Esophagus muscularis mucosa (tissue), 4 donors: Measurements from ENCODE around the gene LMAN2L. TPM values are rescaled to one million over a fixed set of nuclear protein-coding genes. Genes with fewer than 3 reads are reported as not detected.

ENCODE experiments used
- DNase-seq: peaks from one replicate; pipeline ENCODE4 v3.0.0-alpha.2; 2017; ENCODE audit errors: extremely low spot score
- H3K27ac ChIP-seq, 4 donors: fragments of 200-600 bp; sonication (generic); replicated peaks in 1 of 4; 1 replicate in 3 of 4; 2 replicates in 1 of 4; pipeline ENCODE4 v1.5.1; 2016 to 2019; ENCODE audit warnings: mild to moderate bottlenecking in 1 of 4
- H3K27me3 ChIP-seq, 4 donors: fragments of 200-600 bp; sonication (generic); one replicate each; pipeline versions ENCODE4 v1.5.1 to v1.6.0; 2016 to 2019
- H3K36me3 ChIP-seq, 4 donors: fragments of 200-600 bp; sonication (generic); one replicate each; pipeline ENCODE4 v1.5.1; 2016 to 2019
- H3K4me1 ChIP-seq, 4 donors: fragments of 200-600 bp; sonication (generic); one replicate each; pipeline ENCODE4 v1.5.1; 2016 to 2019
- H3K4me3 ChIP-seq, 4 donors: fragments of 200-600 bp; sonication (generic); 1 replicate in 2 of 4; 2 replicates in 2 of 4; pipeline ENCODE4 v1.5.1; 2016 to 2019; ENCODE audit warnings: mild to moderate bottlenecking in 4 of 4, moderate library complexity in 1 of 4
- H3K9me3 ChIP-seq, 4 donors: fragments of 200-600 bp; sonication (generic); 1 replicate in 3 of 4; 2 replicates in 1 of 4; pipeline ENCODE4 v1.5.1; 2016 to 2019
- EP300 ChIP-seq: sonication (generic); formaldehyde crosslinking; IDR thresholded peaks from one replicate; pipeline ENCODE4 v1.6.1; 2017; ENCODE audit warnings: antibody characterized with exemption
- POLR2A ChIP-seq: fragments of 450-650 bp; IDR thresholded peaks from one replicate; pipeline ENCODE4 v1.6.1; 2017; ENCODE audit warnings: antibody characterized with exemption, moderate library complexity, mild to moderate bottlenecking, low read depth
- POLR2AphosphoS5 ChIP-seq, 2 donors: sonication (generic); formaldehyde crosslinking; IDR thresholded peaks; one replicate each; pipeline ENCODE4 v1.6.1; 2017; ENCODE audit warnings: antibody characterized with exemption in 2 of 2
- WGBS: methylation state at CpG from one replicate; pipeline ENCODE4 v1.1.5; 2018; 5-methylcytosine and 5-hydroxymethylcytosine counted together
- intact Hi-C: fragments of 100-400 bp; cut with DNase I; formaldehyde crosslinking; loops from one replicate; pipeline ENCODE4 v1.15.1; 2023
- total RNA-seq, 4 donors: library from RNA; depleted of rRNA; stranded (reverse); fragments of >200 nt; gene quantifications; one replicate each; pipeline versions ENCODE4 v1.1.0 to v1.2.1, GENCODE V29; 2016
- TF ChIP-seq, protein P1 (sequence below), 3 experiments: fragments of 200-600 bp in 2 of 3; fragments of 450-650 bp in 1 of 3; sonication (generic) in 2 of 3; IDR thresholded peaks; one replicate each; pipeline ENCODE4 v1.5.1; 2017 to 2019; ENCODE audit warnings: antibody characterized with exemption in 3 of 3, mild to moderate bottlenecking in 2 of 3, moderate library complexity in 1 of 3

Gene LMAN2L
- total RNA-seq, 4 donors from 2014 or later, result 13.7 to 22.1 (median 21.2) TPM

DNA sequence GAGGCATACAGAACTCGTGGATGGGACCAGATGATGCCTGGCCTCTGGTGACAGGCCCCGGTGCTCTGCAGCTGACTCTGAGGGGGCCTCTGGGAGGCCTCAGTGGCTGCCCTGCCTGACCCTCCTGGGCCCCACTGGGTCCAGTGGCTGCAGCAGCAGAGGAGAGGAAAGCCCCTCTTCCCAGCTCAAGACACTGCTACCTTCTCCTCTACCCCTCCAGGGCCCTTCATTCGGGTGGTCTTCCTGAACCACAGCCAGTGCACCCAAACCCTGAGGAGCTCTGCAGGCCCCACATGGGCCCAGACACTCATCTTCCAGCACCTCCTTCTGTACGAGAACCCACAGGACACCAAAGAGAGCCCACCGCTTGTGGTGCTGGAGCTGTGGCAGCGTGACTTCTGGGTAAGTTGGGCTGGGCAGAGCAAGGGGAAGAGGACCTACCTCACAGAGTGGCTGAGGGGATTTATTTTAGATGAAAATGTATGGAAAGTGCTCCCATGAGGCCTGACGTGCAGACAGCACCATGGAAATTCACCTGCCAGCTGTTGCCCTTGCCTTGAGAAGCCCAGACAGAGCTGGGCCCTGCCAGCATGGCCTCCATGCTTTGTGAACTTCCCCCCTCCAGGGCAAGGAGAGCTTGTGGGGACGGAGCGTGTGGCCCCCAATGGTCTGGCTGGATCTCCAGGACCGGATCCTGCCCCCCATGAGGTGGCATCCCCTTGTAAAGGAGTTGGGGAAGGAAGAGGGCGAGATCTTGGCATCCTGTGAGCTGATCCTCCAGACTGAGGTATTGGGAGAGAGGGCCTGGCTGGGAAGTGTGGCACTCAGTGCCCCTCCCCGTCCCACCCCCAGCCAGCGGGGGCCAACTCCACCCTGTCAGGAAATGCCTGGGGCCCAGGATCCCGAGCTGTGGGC, 46.3 kb downstream of the LMAN2L start:
- DNase-seq, result no peak
- no peaks in the 10 kb centered on the region for H3K27me3 ChIP-seq
- TF ChIP-seq EP300 (no peak), POLR2AphosphoS5 (IDR thresholded peaks at IDR 0.05) (no peak), POLR2A (no peak)
- TF ChIP-seq, protein P1, sequence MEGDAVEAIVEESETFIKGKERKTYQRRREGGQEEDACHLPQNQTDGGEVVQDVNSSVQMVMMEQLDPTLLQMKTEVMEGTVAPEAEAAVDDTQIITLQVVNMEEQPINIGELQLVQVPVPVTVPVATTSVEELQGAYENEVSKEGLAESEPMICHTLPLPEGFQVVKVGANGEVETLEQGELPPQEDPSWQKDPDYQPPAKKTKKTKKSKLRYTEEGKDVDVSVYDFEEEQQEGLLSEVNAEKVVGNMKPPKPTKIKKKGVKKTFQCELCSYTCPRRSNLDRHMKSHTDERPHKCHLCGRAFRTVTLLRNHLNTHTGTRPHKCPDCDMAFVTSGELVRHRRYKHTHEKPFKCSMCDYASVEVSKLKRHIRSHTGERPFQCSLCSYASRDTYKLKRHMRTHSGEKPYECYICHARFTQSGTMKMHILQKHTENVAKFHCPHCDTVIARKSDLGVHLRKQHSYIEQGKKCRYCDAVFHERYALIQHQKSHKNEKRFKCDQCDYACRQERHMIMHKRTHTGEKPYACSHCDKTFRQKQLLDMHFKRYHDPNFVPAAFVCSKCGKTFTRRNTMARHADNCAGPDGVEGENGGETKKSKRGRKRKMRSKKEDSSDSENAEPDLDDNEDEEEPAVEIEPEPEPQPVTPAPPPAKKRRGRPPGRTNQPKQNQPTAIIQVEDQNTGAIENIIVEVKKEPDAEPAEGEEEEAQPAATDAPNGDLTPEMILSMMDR (IDR thresholded peaks at IDR 0.05), result no peak
- H3K27ac ChIP-seq, result no peak overlapping the region
- H3K4me1 ChIP-seq, result no peaks in the 10 kb centered on the region
- no peak overlapping the region for H3K4me3 ChIP-seq
- peaks cover 0 to 6% (median 0%) of the 10 kb centered on the region in 4 donors for H3K36me3 ChIP-seq
- WGBS, result 78% methylated on average over 12 of the region's 14 CpGs
- intact Hi-C loops, result no loop called here
- no peaks in the 10 kb centered on the region for H3K9me3 ChIP-seq

DNA sequence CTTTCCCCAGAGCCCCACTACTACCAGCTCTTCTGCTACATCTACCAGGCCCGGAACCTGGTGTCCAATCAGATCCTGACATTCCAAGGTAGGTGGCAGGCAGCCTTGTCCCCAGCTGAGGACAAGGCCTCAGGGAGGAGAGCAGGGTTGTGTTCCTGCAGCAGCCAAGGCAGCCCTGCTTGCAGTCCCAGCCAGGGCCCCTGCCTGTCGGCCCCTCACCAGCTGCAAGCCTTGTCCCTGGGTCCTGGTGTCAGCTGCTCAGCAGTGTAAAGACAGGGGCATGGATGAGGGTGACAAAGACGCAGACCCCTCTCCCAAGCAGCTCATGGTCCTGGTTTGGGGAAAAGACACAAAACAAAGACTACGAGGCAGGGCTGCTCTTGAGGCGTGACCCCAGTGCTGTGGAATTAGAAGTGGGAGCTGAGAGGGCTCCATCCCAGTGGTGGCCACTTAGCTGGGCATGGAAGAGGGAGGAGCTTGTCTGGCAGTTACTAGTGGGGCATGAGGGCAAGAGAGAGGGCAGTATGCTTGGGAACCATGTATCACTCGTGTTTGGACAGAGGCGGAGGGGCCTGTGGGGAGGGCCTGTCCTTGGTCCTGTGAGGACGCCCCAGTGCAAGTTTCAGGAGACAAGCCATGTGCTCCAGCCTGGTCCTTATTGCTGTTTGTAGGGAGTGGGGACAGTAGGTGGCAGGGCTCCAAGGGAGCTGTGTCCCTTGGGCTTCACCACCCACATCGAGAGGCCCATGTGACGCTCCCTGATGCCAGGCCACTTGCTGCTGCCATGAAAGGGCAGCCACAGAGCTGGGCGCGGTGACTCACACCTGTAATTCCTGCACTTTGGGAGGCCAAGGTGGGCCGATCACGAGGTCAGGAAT, 47.5 kb downstream of the LMAN2L start:
- Histone ChIP-seq H3K4me1 (no peaks in the 10 kb centered on the region), H3K27me3 (peaks cover 0 to 5% (median 0%) of the 10 kb centered on the region in 4 donors), H3K27ac (no peak overlapping the region), H3K4me3 (no peak overlapping the region), H3K36me3 (no peaks in the 10 kb centered on the region), H3K9me3 (no peaks in the 10 kb centered on the region)
- 98% methylated on average over 10 of the region's 14 CpGs for WGBS
- intact Hi-C loops, result no loop called here
- DNase-seq, result no peak
- TF ChIP-seq, protein P1 (IDR thresholded peaks at IDR 0.05), result no peak
- TF ChIP-seq POLR2AphosphoS5 (IDR thresholded peaks at IDR 0.05) (no peak), POLR2A (no peak), EP300 (no peak)

GRCh38 chr2:96691022-96691612, 48.7 kb downstream of the LMAN2L start:
- Histone ChIP-seq H3K9me3 (no peaks in the 10 kb centered on the region), H3K36me3 (no peaks in the 10 kb centered on the region), H3K27me3 (peaks cover 0 to 13% (median 0%) of the 10 kb centered on the region in 4 donors), H3K4me1 (peaks cover 0 to 2% (median under 1%) of the 10 kb centered on the region in 4 donors), H3K4me3 (no peak overlapping the region), H3K27ac (no peak overlapping the region)
- WGBS, result 100% methylated on average over 1 of the region's 30 CpGs
- intact Hi-C loops, result no loop called here
- no peak for TF ChIP-seq EP300
- TF ChIP-seq POLR2AphosphoS5 (IDR thresholded peaks at IDR 0.05), result no peak
- no peak for TF ChIP-seq POLR2A
- TF ChIP-seq, protein P1 (IDR thresholded peaks at IDR 0.05), result no peak
- DNase-seq, result no peak

DNA sequence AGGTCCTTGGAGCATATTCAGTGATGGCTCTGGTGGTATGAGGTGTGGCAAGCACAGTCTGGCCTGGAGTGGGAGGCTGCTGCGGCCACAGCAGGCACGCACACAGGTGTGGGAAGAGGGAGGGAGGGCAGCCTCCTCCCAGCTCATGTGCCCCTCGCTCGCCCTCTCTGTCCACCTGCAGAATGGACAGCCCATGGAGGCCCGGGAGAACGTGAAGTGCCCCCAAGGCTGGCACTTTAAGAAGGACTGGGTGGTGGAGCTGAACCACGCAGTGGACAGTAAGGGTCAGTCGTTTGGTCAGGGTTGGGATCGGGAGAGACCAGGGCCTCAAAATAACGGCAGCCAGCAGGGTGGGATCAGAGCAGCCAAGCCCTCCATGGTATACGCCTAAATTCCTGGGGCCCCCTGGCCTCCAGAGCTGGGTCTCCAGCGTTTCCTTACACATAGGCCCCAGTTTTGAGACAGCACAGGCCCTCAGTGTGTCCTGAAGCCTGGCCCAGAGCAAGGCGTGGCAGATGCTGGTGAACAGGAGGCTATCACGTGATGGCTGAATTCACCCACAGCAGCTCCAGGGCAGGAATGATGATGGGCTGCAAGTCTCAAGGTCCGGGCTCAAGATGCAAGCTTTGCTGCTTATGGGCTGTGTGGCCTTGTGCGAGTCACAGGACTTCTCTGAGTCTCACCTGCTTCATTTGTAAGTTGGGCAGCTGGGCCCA, 49.4 kb downstream of the LMAN2L start:
- WGBS, result 88% methylated on average over 16 of the region's 16 CpGs
- Histone ChIP-seq H3K36me3 (no peaks in the 10 kb centered on the region), H3K27me3 (peaks cover 0 to 20% (median 0%) of the 10 kb centered on the region in 4 donors), H3K9me3 (no peaks in the 10 kb centered on the region), H3K4me1 (peaks cover 2 to 8% (median 7%) of the 10 kb centered on the region in 4 donors), H3K4me3 (no peak overlapping the region), H3K27ac (no peak overlapping the region)
- no peak for DNase-seq
- TF ChIP-seq POLR2AphosphoS5 (IDR thresholded peaks at IDR 0.05) (no peak), EP300 (no peak), POLR2A (no peak)
- TF ChIP-seq, protein P1 (IDR thresholded peaks at IDR 0.05), result no peak
- intact Hi-C loops, result no loop called here
